ENCODE results near the gene CNOT4.

GRCh38 chr7:135481598-135481979, 28.3 kb downstream of the CNOT4 start:
- TF ChIP-seq CTCF (conservative IDR thresholded peaks at IDR 0.05): no peak
- TF ChIP-seq ZFX (IDR thresholded peaks at IDR 0.05): no peak
